NCI-H460 (cell line): Measurements from ENCODE around the gene TWIST2. TPM values are rescaled to one million over a fixed set of nuclear protein-coding genes. Genes with fewer than 3 reads are reported as not detected.

ENCODE experiments used
- DNase-seq: peaks from one replicate; pipeline ENCODE4 v3.0.0-alpha.2; 2016; ENCODE audit warnings: low read depth; ENCODE audit errors: extremely low read depth
- total RNA-seq: library from RNA; depleted of rRNA; stranded (reverse); fragments of >200 nt; shearing (Covaris generic); gene quantifications from 2 replicates; pipeline ENCODE4 v1.2.3, GENCODE V29; 2014

Gene TWIST2
- total RNA-seq, 1 experiment from 2014 or later: 11.0 TPM

DNA sequence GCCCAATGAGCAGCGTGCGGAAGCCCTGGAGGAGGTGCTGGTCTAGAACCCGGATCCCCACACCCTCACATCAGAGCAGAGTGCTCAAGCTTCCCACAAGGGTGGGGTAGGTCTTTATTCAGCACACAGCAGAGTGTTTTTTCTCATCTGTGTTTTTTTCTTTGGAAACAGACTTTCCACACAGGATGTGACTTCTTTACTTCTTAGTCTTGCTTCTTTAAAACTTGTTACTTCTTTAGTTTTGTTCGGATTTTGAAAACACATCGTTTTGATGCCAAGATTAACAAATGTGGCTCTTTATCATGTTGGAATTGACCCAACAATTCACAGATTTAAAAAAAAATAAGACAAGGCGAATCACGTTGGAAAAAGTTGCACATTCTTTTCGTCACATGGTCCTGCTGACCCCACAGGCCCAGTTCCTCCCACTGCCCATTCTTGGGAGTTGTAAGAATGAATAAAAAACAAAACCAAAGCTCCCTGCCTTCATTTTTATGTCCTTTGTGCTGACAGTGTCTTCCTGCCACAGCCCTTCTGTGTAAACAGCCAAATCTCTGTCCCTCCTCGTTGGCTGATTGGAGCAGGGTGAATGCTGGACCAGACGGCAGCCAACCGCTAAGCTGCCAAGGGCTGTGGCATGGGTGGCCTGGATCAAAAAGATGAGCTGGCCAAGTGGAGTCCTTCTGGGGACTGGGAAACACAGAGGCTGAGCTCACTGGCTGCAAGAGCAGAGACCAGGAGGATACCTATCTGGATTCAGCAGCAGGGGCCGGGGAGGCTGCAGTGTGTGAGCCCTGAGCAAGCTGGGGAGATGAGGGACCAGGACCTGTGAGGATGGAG lies 81.6 kb downstream of the TWIST2 start:
- DNase-seq: no peak

GRCh38 chr2:238930216-238930615 lies 82.3 kb downstream of the TWIST2 start:
- no peak for DNase-seq

DNA sequence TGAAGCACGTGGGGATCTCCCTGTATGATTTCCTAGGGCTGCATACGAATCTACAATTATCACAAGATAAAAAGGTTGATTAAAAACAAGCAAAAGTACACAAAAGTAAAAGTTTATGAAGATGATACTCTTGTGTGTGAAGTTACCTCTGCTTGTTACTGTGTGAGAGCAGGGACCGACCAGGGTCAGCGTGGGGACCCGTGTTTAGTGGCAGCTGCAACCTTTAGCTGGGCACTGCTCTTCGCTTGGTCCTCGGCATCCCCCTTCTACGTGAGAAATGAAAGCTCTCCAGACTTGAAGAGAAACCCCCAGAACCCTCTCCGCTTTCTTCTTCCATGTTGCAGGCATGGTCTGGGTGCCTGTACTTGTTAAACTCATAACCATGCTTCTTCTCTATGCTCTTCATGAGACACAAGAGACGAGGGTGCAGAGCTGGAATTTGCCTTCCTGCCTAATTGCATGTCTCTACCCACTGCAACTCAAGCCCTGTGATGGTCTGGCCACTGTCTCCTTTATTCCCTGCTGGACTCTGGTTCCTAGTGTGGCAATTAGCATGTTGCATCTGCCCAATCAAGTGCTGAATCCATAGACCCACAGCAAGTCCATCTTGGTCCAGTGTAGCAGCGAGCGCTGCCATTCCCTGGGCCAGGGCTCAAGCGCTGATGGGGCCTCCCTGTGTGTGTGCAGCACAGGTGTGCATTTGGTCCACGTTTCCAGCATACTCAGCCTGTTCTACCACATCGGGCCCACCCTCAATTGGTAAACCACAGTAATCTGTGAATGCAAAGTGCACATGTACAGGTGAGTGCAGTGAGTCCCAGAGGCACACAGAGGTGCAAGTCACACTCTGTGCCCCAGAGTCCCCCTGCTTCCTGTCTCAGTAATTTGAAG lies 88.5 kb downstream of the TWIST2 start:
- DNase-seq: no peak

DNA sequence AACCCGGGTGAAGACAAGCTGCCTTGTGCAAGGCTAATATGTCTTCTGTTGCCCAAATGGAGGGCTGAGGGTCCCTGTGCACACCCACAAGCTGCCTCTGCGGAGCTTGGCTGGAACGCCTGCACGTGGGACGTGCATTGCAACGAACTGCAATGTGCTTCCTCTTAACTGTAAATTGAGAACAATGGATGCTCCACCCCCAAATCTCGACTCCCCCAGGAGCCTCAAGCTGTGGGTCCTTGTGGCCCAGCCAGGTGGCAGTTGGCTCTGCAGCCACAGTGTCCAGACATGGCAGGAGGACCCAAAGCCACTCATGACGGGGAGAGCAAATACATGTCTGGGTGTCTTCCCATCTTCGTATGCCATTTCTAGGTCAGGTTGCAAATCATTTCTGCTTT lies 90.1 kb downstream of the TWIST2 start:
- no peak for DNase-seq

DNA sequence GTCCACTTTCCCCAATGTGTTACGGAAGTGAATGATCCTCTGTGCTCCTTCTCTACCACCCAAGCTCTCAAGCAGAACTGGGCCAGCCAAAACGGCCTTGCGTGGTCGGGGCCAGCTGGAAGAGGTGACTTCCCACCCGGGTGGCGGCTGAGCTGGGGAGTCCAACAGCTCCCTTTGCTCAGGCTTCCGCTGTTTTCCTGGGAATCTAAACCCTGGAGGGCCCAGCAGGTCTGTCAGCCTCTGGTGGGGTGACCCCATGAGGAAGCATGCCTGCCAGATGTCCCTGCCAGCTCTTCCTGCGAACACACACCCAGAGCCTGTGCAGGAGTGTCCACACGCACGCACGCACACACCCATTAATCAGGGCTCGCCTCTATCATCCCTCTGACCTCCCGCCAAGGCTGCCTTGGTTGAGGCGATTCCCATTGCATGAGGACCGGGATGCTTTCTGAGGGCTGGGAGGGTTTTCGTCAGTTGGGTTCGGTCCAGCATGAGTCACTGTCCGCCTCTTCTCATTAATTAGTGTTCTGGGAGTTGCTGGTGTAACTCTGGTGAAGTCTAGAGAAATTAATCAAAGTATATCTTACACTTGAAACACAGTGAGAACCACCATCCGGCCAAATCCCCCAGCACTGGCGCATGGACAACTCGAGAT lies 90.6 kb downstream of the TWIST2 start:
- no peak for DNase-seq

DNA sequence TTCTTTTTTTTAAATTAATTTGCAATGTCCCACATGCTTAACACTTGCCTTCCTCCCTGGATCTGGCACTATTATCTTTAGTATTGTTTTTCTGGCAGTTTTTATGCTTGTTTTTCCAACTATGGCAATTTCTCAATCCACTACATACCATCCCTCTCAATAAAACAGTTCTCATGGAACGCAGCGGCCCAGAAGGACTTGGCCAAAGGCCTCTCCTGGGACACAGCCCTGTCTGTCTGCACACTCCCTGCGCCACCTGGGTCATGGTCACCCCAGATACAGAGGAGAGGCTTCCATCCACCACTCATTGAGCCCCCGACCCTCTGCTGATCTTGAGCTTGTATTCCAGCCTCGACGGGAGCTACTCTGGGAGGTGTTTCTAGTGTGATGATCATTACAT lies 91.2 kb downstream of the TWIST2 start:
- DNase-seq: no peak

DNA sequence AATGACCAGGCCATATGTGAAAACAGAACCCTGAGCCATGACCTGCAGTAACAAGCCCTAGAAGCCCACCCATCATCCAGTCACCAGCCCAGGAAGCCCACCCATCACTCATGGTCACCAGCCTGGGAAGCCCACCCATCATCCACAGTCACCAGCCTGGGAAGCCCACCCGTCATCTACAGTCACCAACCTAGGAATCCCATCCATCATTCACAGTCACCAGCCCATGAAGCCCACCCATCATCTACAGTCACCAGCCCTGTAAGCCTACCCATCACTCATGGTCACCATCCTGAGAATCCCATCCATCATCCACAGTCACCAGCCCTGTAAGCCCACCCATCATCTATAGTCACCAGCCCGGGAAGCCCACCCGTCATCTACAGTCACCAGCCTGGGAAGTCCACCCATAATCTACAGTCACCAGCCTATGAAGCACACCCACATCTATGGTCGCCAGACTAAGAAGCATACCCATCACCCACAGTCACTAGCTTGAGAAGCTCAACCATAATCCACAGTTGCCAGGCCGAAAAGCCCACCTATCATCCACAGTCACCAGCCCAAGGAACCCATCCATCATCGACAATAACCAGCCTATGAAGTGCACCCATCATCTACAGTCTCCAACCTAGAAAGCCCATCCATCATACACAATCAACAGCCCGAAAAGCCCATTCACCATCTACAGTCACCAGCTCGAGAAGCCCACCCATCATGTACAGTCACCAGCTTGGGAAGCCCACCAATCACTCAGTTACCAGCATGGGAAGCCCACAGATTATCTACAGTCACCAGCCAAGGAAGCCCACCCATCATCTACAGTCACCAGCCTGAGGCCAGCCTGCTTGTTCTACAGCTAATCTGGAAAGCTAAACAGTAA lies 91.9 kb downstream of the TWIST2 start:
- no peak for DNase-seq

DNA sequence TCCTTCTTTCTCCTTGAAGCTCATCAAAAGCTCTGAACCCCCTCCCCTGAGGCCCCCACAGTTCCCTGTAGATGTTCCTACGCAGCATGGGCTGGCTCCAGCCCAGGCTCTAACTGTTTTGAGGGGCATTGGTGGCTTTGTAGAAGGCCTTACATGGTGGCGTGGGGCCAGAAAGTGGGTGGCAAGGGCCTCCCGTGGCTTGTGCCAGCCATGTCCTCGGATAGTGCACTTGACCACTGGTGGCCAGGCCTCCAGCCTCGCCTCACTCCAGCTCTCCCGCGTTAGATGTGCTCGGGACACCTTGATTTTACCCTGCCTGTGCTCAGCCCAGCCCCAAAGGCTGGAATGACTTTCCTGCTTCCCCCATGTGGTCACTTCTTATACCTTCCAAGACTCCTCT lies 92.9 kb downstream of the TWIST2 start:
- DNase-seq: no peak

DNA sequence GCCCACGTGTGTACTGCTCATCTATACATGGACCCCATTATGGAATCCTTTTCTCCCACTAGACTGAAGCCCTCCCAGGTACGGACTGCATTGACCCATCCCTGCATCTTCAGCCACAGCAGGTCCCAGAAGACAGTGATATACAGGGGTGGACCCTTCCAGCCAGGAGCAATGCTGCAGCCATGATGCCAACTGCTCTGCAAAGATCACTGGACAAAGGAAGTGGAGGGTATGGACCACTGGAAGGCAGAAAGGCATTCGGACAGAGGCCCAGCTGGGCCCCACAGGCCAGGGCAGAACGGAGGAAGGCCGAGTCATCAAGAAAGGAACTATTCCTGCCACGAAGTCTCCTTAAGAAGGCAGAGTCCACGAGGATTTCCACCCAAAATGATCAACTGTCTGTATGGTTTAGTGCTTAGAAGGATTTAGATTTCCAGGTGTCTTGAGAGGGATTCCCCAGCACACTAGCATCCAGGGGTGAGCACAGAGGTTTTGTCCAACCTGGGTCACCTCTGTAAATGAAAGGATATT lies 93.4 kb downstream of the TWIST2 start:
- no peak for DNase-seq

GRCh38 chr2:238942080-238942725 lies 94.3 kb downstream of the TWIST2 start:
- no peak for DNase-seq

DNA sequence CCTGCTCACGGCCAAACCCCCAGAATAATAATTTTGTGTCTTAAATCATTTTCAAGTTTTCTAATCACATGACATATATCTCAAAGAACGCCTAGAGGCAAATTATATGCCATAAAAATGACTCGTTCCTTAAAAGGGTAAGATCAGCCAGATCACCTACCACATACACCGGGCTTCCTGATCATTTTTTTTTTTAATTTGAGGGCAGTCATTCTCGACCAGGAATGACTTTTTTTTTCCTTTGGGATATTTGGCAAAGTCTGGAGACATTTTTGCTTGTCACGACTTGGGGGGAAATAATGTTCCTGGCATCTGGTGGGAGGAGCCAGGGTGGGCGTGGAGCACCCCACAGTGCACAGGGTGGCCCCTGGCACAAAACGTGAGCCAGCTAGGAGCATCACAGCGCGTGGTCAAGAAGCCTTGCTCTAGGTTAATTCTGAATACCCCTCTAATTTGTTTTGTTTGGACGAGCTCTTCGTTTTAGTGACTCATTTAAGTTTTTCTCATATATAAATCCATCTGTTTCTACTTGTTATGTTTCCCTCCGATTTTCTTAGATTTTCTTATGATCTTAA lies 94.9 kb downstream of the TWIST2 start:
- no peak for DNase-seq

DNA sequence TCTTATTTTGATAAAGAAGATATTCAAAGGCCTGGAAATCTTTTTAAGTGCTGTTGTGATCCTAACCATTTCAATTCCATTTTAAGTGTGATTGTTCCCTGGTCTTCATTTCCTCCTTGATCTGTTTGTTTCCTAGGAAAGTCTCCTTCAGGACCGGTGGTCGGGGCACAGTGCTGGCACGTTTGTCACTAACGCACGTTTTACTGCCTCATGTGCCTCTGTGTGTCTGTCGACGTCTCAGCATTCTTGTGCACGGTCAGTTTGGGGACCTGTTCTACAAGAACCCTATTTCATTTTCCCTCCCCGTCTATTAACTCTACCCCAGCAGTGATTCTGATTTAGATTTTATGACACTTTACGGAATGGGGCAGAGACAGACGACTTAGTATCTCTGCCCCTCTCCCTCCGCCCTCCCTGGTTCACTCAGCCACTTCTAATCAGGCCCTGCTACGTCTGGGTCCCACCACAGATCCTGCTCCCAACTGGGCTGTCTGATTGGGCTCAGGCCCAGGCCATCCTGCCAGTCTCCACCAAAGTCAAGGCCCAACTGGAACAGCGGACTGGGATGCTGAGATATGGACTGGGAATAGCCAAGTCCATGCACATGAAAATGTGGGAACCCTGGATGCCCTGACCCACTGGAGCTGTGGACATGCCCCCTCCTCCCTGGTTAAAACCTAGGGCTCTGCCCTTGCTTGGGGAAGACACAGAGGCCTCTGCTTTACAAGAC lies 95.6 kb downstream of the TWIST2 start:
- DNase-seq: no peak

- peak; percentile 37 for DNase-seq
Measured at GRCh38 chr2:238945433-238946150, 97.7 kb downstream of the TWIST2 start.

DNA sequence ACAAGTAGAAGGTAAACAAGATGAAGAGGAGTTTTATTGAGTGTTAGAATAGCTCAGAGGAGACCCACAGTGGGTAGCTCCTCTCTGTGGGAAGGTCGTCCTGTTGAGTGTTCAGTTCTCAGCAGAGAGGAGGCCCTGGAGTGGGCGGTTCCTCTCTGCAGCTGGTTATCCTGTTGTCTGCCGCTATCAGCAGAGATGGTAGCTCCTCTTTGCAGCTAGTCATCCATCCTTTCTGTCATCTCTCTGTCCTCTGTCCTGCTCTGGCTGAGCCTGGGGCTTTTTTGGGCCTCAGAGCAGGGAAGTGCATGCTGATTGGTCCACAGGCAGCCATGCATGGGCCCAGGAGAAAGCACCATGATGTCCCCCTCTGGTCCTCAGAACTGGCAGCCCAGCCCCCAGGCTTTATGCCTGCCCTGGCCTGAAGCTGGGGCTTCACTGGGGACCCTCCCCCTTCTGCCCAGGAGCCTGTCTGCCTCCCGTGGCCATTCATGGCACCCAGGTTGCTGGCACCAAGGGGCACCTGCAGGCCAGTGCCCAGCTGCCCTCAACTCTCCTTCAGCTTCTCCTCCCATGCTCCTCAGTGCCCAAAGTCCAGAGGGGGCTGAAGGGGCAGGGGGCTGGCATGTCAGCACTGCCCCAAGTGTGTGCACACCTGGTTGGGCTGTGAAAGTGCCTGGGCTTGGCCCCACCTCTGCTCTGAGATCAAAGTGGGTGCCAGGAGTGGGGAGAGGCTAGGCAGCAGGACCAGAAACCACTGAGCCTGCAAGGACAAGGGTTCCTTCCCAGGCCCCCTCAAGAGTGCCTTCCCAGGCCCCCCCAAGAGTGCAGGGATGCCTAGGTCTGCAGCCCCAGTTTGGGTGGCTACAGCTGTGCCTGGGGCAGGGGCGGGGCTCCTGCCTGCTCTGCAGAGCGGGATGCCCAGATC lies 98.7 kb downstream of the TWIST2 start:
- no peak for DNase-seq

- DNase-seq: no peak
Measured at GRCh38 chr2:238947243-238947760, 99.4 kb downstream of the TWIST2 start.

DNA sequence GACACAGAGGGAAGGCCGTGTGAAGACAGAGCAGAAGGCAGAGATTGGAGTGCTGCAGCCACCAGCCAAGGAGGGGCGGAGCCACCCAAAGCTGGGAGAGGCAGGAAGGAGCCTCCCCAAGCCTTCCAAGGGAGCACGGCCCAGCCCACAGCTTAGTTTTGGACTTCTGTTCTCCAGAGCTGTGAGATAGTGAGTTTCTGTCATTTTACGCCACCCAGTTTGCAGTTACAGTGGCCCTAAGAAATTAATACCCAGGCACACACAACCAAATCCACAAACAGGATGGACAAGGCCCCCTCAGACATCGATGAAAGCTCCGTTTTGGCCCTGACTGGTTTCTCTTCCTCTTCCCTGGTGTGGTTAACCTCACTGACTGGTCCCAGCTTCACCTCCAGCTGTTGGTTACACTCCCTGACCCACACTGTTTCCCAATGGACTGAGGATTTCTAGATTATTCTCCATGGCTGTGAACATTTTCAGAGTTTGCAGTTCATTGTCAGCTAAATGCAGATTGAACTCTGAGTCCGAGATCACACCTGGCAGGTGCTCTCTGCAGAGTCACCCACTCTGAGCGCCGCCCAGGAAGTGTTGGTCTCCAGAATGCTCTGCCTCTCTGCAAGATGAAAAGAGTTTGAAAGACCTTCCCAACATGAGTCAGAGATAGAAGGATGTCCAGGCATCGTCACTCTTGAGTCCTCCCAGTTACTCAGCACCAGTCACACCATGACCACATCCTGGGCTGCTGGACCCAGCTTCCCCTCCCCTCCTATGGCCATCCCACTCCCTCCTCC lies 100.2 kb downstream of the TWIST2 start:
- peak; percentile 45 for DNase-seq
